Umbilical cord (tissue), 2 donors: ENCODE results near the gene PARD3B. TPM values are rescaled to one million over a fixed set of nuclear protein-coding genes. Genes with fewer than 3 reads are reported as not detected.

Experiments used
- DNase-seq: peaks from one replicate; pipeline ENCODE4 v3.0.0-alpha.2; 2015; ENCODE audit warnings: low spot score
- total RNA-seq: library from RNA; depleted of rRNA; stranded (reverse); fragments of >200 nt; gene quantifications from one replicate; pipeline ENCODE4 v1.2.3, GENCODE V29; 2014; ENCODE audit warnings: low replicate concordance; ENCODE audit not compliant: insufficient read depth

The PARD3B gene
- total RNA-seq, 1 donor from 2014 or later, result 27.7 TPM

- no peak for DNase-seq
Observed at GRCh38 chr2:205128726-205129125, 583.5 kb downstream of the PARD3B start.

- DNase-seq, result peak; percentile 31
Observed at GRCh38 chr2:205129531-205129930, 584.3 kb downstream of the PARD3B start.

- no peak for DNase-seq
Observed at GRCh38 chr2:205130111-205130829, 585.0 kb downstream of the PARD3B start.

- DNase-seq, result no peak
Observed at GRCh38 chr2:205133544-205133943, 588.3 kb downstream of the PARD3B start.

- no peak for DNase-seq
Observed at GRCh38 chr2:205138735-205139134, 593.5 kb downstream of the PARD3B start.

GRCh38 chr2:205139822-205140463, 594.7 kb downstream of the PARD3B start:
- DNase-seq, result peak; percentile 35

GRCh38 chr2:205141381-205141780, 596.1 kb downstream of the PARD3B start:
- DNase-seq, result no peak

GRCh38 chr2:205145888-205146287, 600.6 kb downstream of the PARD3B start:
- no peak for DNase-seq

- DNase-seq, result no peak
Observed at GRCh38 chr2:205148755-205149154, 603.5 kb downstream of the PARD3B start.

- DNase-seq, result no peak
Observed at GRCh38 chr2:205156457-205156856, 611.2 kb downstream of the PARD3B start.

- DNase-seq, result no peak
Observed at GRCh38 chr2:205158404-205158803, 613.1 kb downstream of the PARD3B start.

- DNase-seq, result peak; percentile 22
Observed at GRCh38 chr2:205161156-205161839, 616.0 kb downstream of the PARD3B start.

- no peak for DNase-seq
Observed at GRCh38 chr2:205166745-205167144, 621.5 kb downstream of the PARD3B start.

GRCh38 chr2:205169012-205169411, 623.7 kb downstream of the PARD3B start:
- DNase-seq, result no peak

- DNase-seq, result no peak
Observed at GRCh38 chr2:205169464-205169863, 624.2 kb downstream of the PARD3B start.

GRCh38 chr2:205170399-205170798, 625.1 kb downstream of the PARD3B start:
- no peak for DNase-seq

- DNase-seq, result no peak
Observed at GRCh38 chr2:205171261-205171940, 626.1 kb downstream of the PARD3B start.

- DNase-seq, result no peak
Observed at GRCh38 chr2:205175831-205176230, 630.6 kb downstream of the PARD3B start.

GRCh38 chr2:205176546-205176945, 631.3 kb downstream of the PARD3B start:
- DNase-seq, result no peak

- DNase-seq, result no peak
Observed at GRCh38 chr2:205177546-205177945, 632.3 kb downstream of the PARD3B start.

GRCh38 chr2:205180730-205181129, 635.5 kb downstream of the PARD3B start:
- no peak for DNase-seq

- peak; percentile 24 for DNase-seq
Observed at GRCh38 chr2:205187731-205188130, 642.5 kb downstream of the PARD3B start.
